ENCODE data around the gene BAG5. TPM values are rescaled to one million over a fixed set of nuclear protein-coding genes. Genes with fewer than 3 reads are reported as not detected.

Gene BAG5
- total RNA-seq, 1 experiment from 2014 or later, result 29.2 TPM

DNA sequence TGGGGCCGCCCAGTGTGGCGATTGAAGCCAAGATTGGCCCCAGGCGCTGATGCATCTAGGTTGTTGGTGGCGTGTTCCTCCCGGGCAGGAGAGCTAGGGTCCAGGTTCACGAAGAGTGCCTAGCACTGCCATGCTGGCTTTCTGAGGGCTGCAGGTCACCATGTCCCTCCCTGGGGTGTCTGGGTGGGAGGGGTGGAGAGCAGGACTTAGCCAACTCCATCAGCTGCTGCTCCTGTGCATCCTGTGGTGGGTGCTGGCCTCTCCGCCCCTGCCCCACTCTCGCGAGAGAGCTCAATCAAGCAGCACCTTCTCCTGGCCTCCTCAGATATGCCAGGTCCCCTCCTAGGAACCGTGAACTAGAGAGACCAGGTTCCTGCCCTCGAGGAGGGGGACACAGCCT lies 31.6 kb downstream of the BAG5 start:
- Mint-ChIP-seq H3K27ac (no peak overlapping the region), H3K4me3 (peak overlapping the region; percentile 93; the same call in 1 of the 2 replicates)
- POLR2A ChIA-PET, result interaction anchor here (0.6 to 0.9 kb wide), 2 partner anchors 9 to 10 kb away, joined by 3 read pairs; no protein-coding TSS in a partner anchor

DNA sequence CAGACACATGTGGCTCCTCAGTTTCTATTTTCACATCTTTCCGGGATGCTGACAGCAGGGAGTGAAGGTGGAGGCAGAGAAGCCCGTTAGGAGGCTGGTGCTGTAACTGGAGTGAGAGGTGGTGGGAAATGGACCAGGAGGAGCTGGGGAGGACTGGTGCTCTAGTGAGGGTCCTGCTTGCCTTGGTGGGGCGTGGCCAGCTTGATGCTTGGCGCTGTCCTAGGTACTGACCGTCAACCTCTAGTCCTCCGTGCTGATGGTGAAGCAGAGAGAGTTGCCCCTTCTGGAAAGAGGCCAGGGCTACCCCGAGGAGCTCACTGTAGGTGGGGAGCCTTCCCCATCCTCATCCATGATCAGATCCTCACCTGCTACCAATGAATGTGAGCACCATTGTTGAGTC lies 32.1 kb downstream of the BAG5 start:
- ATAC-seq, result peak; percentile 38
- H3K4me3 Mint-ChIP-seq, result peak overlapping the region; percentile 93
- no peaks in the 10 kb centered on the region for H3K36me3 Mint-ChIP-seq
- peaks cover 5% of the 10 kb centered on the region for H3K27me3 Mint-ChIP-seq (ENCODE audit: low read depth)
- H3K9me3 Mint-ChIP-seq, result no peaks in the 10 kb centered on the region
- DNase-seq (ENCODE audit: low spot score), result peak; percentile 77
- POLR2A ChIA-PET, result interaction anchor here (0.5 to 0.9 kb wide), 3 partner anchors 10 to 11 kb away, joined by 3 read pairs; no protein-coding TSS in a partner anchor
- peaks cover 15% of the 10 kb centered on the region for H3K4me1 Mint-ChIP-seq
- CTCF ChIA-PET, result interaction anchor here (0.5 to 5.8 kb wide), 6 partner anchors 9 to 133 kb away, joined by 4 to 46 read pairs (median 20); no protein-coding TSS in a partner anchor
- 0 out of 2 replicates have a peak overlapping the region, but pooled peaks have one; percentile 58 for H3K27ac Mint-ChIP-seq
- TF ChIP-seq ZNF263 (CRISPR knock-in tag; IDR thresholded peaks at IDR 0.05; ENCODE audit: low read depth) (peak; percentile 26; the same call in 1 of the 2 replicates), GABPB1 (CRISPR knock-in tag; IDR thresholded peaks at IDR 0.05) (no peak), RORB (CRISPR knock-in tag; IDR thresholded peaks at IDR 0.05) (no peak), FOXK1 (CRISPR knock-in tag; IDR thresholded peaks at IDR 0.05) (no peak), NFE2L1 (CRISPR knock-in tag; IDR thresholded peaks at IDR 0.05) (0 out of 2 replicates have a peak, but pooled peaks have one; percentile 35), CREM (CRISPR knock-in tag; IDR thresholded peaks at IDR 0.05) (peak; percentile 57; the same call in 1 of the 2 replicates), TEAD1 (CRISPR knock-in tag; IDR thresholded peaks at IDR 0.05) (0 out of 2 replicates have a peak, but pooled peaks have one; percentile 17), CBFB (CRISPR knock-in tag; IDR thresholded peaks at IDR 0.05; ENCODE audit: low read depth) (no peak), NR2C2 (CRISPR knock-in tag; IDR thresholded peaks at IDR 0.05) (no peak), ESRRA (CRISPR knock-in tag; IDR thresholded peaks at IDR 0.05; ENCODE audit: borderline replicate concordance) (no peak), ETV6 (CRISPR knock-in tag; IDR thresholded peaks at IDR 0.05) (0 out of 2 replicates have a peak, but pooled peaks have one; percentile 39)
- TF ChIP-seq, protein P1, sequence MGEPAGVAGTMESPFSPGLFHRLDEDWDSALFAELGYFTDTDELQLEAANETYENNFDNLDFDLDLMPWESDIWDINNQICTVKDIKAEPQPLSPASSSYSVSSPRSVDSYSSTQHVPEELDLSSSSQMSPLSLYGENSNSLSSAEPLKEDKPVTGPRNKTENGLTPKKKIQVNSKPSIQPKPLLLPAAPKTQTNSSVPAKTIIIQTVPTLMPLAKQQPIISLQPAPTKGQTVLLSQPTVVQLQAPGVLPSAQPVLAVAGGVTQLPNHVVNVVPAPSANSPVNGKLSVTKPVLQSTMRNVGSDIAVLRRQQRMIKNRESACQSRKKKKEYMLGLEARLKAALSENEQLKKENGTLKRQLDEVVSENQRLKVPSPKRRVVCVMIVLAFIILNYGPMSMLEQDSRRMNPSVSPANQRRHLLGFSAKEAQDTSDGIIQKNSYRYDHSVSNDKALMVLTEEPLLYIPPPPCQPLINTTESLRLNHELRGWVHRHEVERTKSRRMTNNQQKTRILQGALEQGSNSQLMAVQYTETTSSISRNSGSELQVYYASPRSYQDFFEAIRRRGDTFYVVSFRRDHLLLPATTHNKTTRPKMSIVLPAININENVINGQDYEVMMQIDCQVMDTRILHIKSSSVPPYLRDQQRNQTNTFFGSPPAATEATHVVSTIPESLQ (CRISPR knock-in tag; IDR thresholded peaks at IDR 0.05), result no peak
- TF ChIP-seq, protein P2, sequence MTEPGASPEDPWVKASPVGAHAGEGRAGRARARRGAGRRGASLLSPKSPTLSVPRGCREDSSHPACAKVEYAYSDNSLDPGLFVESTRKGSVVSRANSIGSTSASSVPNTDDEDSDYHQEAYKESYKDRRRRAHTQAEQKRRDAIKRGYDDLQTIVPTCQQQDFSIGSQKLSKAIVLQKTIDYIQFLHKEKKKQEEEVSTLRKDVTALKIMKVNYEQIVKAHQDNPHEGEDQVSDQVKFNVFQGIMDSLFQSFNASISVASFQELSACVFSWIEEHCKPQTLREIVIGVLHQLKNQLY (CRISPR knock-in tag; IDR thresholded peaks at IDR 0.05), result peak; percentile 73; the same call in 1 of the 2 replicates
- TF ChIP-seq, protein P3, sequence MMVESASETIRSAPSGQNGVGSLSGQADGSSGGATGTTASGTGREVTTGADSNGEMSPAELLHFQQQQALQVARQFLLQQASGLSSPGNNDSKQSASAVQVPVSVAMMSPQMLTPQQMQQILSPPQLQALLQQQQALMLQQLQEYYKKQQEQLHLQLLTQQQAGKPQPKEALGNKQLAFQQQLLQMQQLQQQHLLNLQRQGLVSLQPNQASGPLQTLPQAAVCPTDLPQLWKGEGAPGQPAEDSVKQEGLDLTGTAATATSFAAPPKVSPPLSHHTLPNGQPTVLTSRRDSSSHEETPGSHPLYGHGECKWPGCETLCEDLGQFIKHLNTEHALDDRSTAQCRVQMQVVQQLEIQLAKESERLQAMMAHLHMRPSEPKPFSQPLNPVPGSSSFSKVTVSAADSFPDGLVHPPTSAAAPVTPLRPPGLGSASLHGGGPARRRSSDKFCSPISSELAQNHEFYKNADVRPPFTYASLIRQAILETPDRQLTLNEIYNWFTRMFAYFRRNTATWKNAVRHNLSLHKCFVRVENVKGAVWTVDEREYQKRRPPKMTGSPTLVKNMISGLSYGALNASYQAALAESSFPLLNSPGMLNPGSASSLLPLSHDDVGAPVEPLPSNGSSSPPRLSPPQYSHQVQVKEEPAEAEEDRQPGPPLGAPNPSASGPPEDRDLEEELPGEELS (CRISPR knock-in tag; IDR thresholded peaks at IDR 0.05), result peak; percentile 86

More for the DNA sequence above, 31.6 kb downstream of the BAG5 start:
- Mint-ChIP-seq H3K27me3 (ENCODE audit: low read depth) (peaks cover under 1% of the 10 kb centered on the region), H3K36me3 (no peaks in the 10 kb centered on the region), H3K9me3 (no peaks in the 10 kb centered on the region), H3K4me1 (peaks cover 15% of the 10 kb centered on the region)
- no peak for ATAC-seq
- no peak for DNase-seq (ENCODE audit: low spot score)
- CTCF ChIA-PET, result interaction anchor here (0.5 to 5.8 kb wide), 5 partner anchors 10 to 133 kb away, joined by 4 to 46 read pairs (median 25); no protein-coding TSS in a partner anchor
- TF ChIP-seq ZNF423 (CRISPR knock-in tag; IDR thresholded peaks at IDR 0.05), result no peak
- no peak for TF ChIP-seq TEAD1 (CRISPR knock-in tag; IDR thresholded peaks at IDR 0.05)
- no peak for TF ChIP-seq NFE2L1 (CRISPR knock-in tag; IDR thresholded peaks at IDR 0.05)
- no peak for TF ChIP-seq FOXJ3 (CRISPR knock-in tag; IDR thresholded peaks at IDR 0.05; ENCODE audit: borderline replicate concordance)
- TF ChIP-seq, protein P4, sequence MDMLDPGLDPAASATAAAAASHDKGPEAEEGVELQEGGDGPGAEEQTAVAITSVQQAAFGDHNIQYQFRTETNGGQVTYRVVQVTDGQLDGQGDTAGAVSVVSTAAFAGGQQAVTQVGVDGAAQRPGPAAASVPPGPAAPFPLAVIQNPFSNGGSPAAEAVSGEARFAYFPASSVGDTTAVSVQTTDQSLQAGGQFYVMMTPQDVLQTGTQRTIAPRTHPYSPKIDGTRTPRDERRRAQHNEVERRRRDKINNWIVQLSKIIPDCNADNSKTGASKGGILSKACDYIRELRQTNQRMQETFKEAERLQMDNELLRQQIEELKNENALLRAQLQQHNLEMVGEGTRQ (CRISPR knock-in tag; IDR thresholded peaks at IDR 0.05), result no peak
- TF ChIP-seq SP1 (CRISPR knock-in tag; conservative IDR thresholded peaks at IDR 0.05), result no peak
- TF ChIP-seq, protein P5, sequence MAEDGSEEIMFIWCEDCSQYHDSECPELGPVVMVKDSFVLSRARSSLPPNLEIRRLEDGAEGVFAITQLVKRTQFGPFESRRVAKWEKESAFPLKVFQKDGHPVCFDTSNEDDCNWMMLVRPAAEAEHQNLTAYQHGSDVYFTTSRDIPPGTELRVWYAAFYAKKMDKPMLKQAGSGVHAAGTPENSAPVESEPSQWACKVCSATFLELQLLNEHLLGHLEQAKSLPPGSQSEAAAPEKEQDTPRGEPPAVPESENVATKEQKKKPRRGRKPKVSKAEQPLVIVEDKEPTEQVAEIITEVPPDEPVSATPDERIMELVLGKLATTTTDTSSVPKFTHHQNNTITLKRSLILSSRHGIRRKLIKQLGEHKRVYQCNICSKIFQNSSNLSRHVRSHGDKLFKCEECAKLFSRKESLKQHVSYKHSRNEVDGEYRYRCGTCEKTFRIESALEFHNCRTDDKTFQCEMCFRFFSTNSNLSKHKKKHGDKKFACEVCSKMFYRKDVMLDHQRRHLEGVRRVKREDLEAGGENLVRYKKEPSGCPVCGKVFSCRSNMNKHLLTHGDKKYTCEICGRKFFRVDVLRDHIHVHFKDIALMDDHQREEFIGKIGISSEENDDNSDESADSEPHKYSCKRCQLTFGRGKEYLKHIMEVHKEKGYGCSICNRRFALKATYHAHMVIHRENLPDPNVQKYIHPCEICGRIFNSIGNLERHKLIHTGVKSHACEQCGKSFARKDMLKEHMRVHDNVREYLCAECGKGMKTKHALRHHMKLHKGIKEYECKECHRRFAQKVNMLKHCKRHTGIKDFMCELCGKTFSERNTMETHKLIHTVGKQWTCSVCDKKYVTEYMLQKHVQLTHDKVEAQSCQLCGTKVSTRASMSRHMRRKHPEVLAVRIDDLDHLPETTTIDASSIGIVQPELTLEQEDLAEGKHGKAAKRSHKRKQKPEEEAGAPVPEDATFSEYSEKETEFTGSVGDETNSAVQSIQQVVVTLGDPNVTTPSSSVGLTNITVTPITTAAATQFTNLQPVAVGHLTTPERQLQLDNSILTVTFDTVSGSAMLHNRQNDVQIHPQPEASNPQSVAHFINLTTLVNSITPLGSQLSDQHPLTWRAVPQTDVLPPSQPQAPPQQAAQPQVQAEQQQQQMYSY (CRISPR knock-in tag; IDR thresholded peaks at IDR 0.05), result no peak
- TF ChIP-seq HMGA2 (CRISPR knock-in tag; IDR thresholded peaks at IDR 0.05), result no peak
- no peak for TF ChIP-seq ZNF671 (CRISPR knock-in tag; IDR thresholded peaks at IDR 0.05)
- TF ChIP-seq NFATC4 (CRISPR knock-in tag; IDR thresholded peaks at IDR 0.05), result no peak
- no peak for TF ChIP-seq NR1H2 (CRISPR knock-in tag; IDR thresholded peaks at IDR 0.05)
- TF ChIP-seq, protein P3 (CRISPR knock-in tag; IDR thresholded peaks at IDR 0.05), result no peak
- TF ChIP-seq, protein P6, sequence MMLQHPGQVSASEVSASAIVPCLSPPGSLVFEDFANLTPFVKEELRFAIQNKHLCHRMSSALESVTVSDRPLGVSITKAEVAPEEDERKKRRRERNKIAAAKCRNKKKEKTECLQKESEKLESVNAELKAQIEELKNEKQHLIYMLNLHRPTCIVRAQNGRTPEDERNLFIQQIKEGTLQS (CRISPR knock-in tag; conservative IDR thresholded peaks at IDR 0.05), result no peak

All from WTC11 (cell line).